ENCODE data around the gene CTF1. TPM values are rescaled to one million over a fixed set of nuclear protein-coding genes. Genes with fewer than 3 reads are reported as not detected.
"Not testable (repeated sequence)": the region's sequence is repeated elsewhere in the genome, so short reads cannot be mapped to it uniquely, and the experiment has no call there.

CTF1 gene, protein sequence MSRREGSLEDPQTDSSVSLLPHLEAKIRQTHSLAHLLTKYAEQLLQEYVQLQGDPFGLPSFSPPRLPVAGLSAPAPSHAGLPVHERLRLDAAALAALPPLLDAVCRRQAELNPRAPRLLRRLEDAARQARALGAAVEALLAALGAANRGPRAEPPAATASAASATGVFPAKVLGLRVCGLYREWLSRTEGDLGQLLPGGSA
- polyA plus RNA-seq (ENCODE audit: insufficient read length in 3 of 3), result 1 to 10 TPM; 6.5 to 8.3 (median 7.8) TPM
- long read RNA-seq, donor 1, result 0 reads
- long read RNA-seq, donor 2, partial matches to known transcripts, result 0 of 3 reads
- long read RNA-seq, donor 2, other reads (novel, unspliced or antisense), result 0 of 3 reads
- long read RNA-seq, donor 3, result 0 reads
- long read RNA-seq, donor 4, partial matches to known transcripts, result 0 of 1 reads
- long read RNA-seq, donor 4, other reads (novel, unspliced or antisense), result 0 of 1 reads
- long read RNA-seq, donor 5, result 0 reads
- long read RNA-seq, donor 6, result 0 reads
- long read RNA-seq, donor 7, partial matches to known transcripts, result 0 of 1 reads
- long read RNA-seq, donor 7, other reads (novel, unspliced or antisense), result 0 of 1 reads
- long read RNA-seq, donor 8, result 0 reads
- long read RNA-seq, donor 9, partial matches to known transcripts, result 0 of 2 reads
- long read RNA-seq, donor 9, other reads (novel, unspliced or antisense), result 0 of 2 reads
- long read RNA-seq, donor 10, partial matches to known transcripts, result 0 of 3 reads
- long read RNA-seq, donor 10, other reads (novel, unspliced or antisense), result 0 of 3 reads
- long read RNA-seq, donor 11, partial matches to known transcripts, result 0 of 2 reads
- long read RNA-seq, donor 11, other reads (novel, unspliced or antisense), result 0 of 2 reads
- long read RNA-seq, donor 12, partial matches to known transcripts, result 0 of 1 reads
- long read RNA-seq, donor 12, other reads (novel, unspliced or antisense), result 0 of 1 reads
- long read RNA-seq, donor 13, result 0 reads
- long read RNA-seq, donor 14, partial matches to known transcripts, result 0 of 2 reads
- long read RNA-seq, donor 14, other reads (novel, unspliced or antisense), result 0 of 2 reads
- long read RNA-seq, donor 15, partial matches to known transcripts, result 0 of 1 reads
- long read RNA-seq, donor 15, other reads (novel, unspliced or antisense), result 0 of 1 reads
- long read RNA-seq, donor 16, transcript CTF1-201 (3 exons, 1,664 nt), result major isoform, 9 of 21 reads
- long read RNA-seq, donor 16, partial matches to known transcripts, result 10 of 21 reads
- long read RNA-seq, donor 16, other reads (novel, unspliced or antisense), result 0 of 21 reads

DNA sequence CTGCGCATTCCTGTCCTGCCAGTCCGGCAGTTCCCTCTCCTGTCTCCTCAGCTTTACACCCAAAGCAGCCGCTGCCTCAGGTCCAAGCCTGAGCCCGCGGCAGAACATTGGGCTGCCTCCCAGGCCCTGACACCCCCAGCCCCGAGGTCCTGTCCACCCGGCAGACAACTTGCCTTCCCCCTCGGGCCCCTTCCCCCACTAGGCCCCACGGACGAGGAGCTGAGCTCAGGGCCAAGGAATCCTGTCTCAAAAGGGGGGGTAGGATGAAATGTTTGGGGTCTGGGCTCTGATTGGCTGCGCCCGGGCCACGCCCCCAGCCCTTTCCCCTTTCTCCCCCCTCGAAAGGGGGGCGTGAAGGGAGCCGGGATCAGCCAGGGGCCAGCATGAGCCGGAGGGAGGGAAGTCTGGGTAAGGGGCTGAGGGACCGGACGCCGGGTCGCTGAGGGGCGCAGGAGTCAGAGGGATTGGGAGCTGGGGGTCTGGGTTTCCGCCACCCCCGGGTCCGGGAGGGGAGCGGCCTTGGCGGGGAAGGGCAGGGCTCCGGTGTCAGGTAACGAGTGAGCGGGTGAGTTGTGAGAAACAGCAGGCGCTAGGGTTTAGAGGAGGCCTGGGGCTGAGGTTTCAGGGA lies at the start of gene CTF1:
Gene CTF1, plus strand, starts transcription at position 354 of the 628 bp plus-strand sequence. Its CDS starts 30 bp downstream, at position 384.
- peak in 7 of 11 donors; percentile 62 to 87 (median 84) for DNase-seq (ENCODE audit: extremely low read depth in 1 of 11, low read depth in 9 of 11, low spot score in 4 of 11)

DNA sequence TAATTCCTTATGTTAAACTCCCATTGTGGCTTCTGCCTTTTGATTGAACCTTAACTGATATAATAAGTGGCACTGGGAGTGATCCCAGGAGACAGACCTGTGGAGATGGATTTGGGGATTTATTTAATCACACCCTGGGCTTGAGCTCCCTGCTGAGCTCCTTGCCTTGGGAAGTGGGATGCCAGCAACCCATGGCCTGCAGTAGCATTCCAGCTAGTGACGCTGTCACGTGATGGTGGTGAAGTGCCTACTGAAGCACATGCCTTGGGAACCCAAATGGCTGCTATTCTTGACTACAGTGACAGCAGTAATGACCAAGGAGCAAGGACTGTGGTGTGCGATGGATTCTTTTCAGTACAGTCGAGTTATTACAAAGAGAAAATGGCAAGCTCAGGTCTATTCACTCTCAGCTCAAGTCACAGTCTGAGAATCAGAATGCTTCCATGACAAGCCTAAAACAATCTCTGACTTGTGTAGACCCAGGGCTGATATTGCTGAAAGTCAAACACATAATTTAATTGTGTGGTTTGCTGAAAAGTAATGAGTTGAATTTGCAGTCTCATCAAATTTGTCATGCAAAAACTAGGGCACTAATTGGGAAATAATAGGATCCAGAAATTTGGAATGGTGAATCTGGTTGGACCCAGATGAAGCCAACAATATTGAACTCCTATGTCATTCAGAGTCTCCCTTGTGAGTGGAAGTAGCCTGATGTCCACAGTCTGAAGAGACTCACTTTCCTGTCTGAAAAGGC lies 49.6 kb upstream of the CTF1 start:
- no peak for DNase-seq (ENCODE audit: extremely low read depth in 1 of 11, low read depth in 9 of 11, low spot score in 4 of 11)

DNA sequence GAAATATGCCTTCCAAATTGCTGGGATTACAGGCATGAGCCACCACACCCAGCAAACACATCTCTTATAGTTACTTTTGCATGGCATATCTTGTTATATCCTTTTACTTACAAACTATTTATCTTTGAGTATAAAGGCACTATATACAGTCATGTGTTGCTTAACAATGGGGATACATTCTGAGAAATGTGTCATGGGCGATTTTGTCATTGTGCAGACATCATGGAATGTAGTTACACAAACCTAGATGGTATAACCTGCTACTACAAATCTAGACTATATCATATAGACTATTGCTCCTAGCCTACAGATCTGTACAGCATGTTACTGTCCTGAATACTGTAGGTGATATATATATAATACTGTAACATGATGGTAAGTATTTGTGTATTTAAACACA lies 46.2 kb upstream of the CTF1 start:
- no peak for DNase-seq (ENCODE audit: extremely low read depth in 1 of 11, low read depth in 9 of 11, low spot score in 4 of 11)

GRCh38 chr16:30853758-30854157 lies 42.7 kb upstream of the CTF1 start:
- DNase-seq (ENCODE audit: extremely low read depth in 1 of 11, low read depth in 9 of 11, low spot score in 4 of 11), result no peak

DNA sequence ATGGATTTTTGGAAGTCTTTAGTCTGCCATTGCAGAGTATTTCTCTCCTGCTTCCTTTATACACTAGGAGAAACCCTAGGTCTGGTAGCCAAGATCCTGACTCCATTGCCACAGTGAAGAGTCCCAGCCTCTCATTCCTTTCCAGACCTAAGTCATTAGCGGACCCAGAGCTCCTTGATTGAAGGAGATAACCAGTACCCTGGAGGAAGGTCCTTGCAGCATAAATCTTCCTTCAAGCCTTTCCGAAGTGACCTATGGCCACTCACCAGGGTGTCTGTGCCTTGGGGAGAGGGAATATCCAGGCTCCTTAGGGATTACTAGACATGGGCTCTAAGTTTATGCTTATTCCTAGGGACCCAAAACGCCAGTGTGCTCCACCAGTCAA lies 38.3 kb upstream of the CTF1 start:
- DNase-seq (ENCODE audit: extremely low read depth in 1 of 11, low read depth in 9 of 11, low spot score in 4 of 11), result no peak

GRCh38 chr16:30858829-30859423 lies 37.5 kb upstream of the CTF1 start:
- DNase-seq (ENCODE audit: extremely low read depth in 1 of 11, low read depth in 9 of 11, low spot score in 4 of 11), result no peak

- DNase-seq (ENCODE audit: extremely low read depth in 1 of 11, low read depth in 9 of 11, low spot score in 4 of 11), result not testable (repeated sequence)
These were observed 35.7 kb upstream of the CTF1 start for GRCh38 chr16:30860729-30861128.

GRCh38 chr16:30863178-30863577 lies 33.2 kb upstream of the CTF1 start:
- not testable (repeated sequence) for DNase-seq (ENCODE audit: extremely low read depth in 1 of 11, low read depth in 9 of 11, low spot score in 4 of 11)

DNA sequence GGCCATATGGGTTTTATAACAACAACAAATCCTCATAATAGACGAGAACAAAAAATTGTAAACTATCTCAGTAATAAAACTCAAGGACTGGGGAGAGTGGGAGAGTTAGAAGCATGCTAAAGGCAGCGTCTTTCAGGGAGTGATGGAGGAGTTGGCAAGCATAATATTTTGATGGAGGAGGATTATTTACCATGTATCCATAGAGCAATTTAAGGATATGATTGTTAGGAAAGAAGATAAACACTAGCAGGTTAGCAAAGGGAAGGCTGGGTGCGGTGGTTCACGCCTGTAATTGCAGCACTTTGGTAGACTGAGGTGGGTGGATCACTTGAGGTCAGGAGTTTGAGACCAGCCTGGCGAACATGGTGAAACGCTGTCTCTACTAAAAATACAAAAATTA lies 30.4 kb upstream of the CTF1 start:
- peak in 1 of 11 donors; percentile 12 for DNase-seq (ENCODE audit: extremely low read depth in 1 of 11, low read depth in 9 of 11, low spot score in 4 of 11)

- DNase-seq (ENCODE audit: extremely low read depth in 1 of 11, low read depth in 9 of 11, low spot score in 4 of 11), result no peak
These were observed 28.7 kb upstream of the CTF1 start for GRCh38 chr16:30867747-30868146.

DNA sequence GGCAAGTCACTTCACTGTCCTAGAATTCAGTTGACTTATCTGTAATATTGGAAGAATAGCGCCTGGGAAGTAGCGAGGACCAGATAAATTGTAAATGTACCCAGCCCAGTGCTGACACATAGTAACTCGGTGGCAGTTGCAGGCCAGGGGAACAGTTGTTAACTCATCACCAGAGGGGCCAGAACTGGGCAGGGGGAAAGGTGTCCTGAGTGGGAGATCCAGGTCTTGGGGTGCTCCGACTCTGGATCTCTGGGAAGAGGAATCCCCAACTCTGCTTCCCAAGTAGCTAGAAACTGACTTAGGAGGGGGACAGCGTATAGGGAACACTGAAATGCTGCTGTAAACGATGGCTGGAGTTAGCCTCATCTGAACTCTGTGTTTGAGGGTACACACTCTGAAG lies 25.5 kb upstream of the CTF1 start:
- no peak for DNase-seq (ENCODE audit: extremely low read depth in 1 of 11, low read depth in 9 of 11, low spot score in 4 of 11)

- no peak for DNase-seq (ENCODE audit: extremely low read depth in 1 of 11, low read depth in 9 of 11, low spot score in 4 of 11)
These were observed 22.1 kb upstream of the CTF1 start for GRCh38 chr16:30874244-30874820.

- DNase-seq (ENCODE audit: extremely low read depth in 1 of 11, low read depth in 9 of 11, low spot score in 4 of 11), result peak in 9 of 11 donors; percentile 87 to 93 (median 89)
These were observed 21.3 kb upstream of the CTF1 start for GRCh38 chr16:30874821-30875717.

- DNase-seq (ENCODE audit: extremely low read depth in 1 of 11, low read depth in 9 of 11, low spot score in 4 of 11), result no peak
These were observed 20.3 kb upstream of the CTF1 start for GRCh38 chr16:30875871-30876801.

- DNase-seq (ENCODE audit: extremely low read depth in 1 of 11, low read depth in 9 of 11, low spot score in 4 of 11), result no peak
These were observed 19.5 kb upstream of the CTF1 start for GRCh38 chr16:30876867-30877266.
